H4 (cell line): ENCODE measurements around the gene ENOX1. TPM values are rescaled to one million over a fixed set of nuclear protein-coding genes. Genes with fewer than 3 reads are reported as not detected.

Experiments
- DNase-seq: peaks from one replicate; pipeline ENCODE4 v3.0.0-alpha.2; 2015; ENCODE audit warnings: low spot score
- total RNA-seq: library from RNA; depleted of rRNA; stranded (reverse); fragments of >200 nt; shearing (Covaris generic); gene quantifications from 2 replicates; pipeline ENCODE4 v1.2.3, GENCODE V29; 2014

The ENOX1 gene
- total RNA-seq, 1 experiment from 2014 or later: 0.64 TPM

DNA sequence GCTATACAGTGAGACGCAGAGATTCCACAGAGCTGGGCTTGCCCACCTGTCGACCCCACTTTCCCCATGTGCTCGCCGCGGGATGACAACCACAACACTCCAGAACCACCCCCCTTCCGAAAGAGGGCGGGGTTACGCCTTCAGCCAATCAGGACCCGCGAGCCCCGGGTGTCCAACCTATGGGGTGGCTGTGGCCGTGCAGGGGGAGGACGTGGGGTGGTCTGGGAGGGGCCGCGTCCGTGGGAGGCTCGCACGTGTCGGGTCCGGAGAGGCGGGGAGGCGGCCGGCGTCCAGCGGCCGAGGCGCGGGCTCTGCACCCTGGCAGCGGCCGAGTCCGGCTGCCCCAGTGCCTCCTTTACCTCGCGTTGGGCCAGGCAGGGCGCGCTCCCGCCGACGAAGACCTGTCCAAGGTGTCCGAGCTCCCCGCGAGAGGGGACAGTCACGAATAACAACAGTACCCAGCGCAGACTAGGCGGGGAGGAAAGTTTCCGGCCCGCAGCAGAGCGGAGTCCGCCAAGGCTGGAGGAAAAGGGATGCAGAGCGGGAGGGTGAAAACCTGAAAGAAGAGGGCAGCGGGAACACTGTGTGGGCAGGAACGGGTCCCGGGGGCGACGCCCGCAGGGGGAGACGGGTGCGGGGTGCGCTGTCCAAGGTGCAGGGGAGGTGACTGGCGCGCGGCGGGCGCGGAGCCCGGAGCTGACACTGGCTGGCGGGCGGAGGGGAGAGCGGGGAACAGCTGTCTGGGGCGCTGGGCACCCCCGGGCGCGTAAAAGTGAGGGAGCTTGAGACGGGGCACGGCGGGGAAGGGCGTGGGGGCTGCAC, 911 bp downstream of the ENOX1 start:
- peak; percentile 37 for DNase-seq

DNA sequence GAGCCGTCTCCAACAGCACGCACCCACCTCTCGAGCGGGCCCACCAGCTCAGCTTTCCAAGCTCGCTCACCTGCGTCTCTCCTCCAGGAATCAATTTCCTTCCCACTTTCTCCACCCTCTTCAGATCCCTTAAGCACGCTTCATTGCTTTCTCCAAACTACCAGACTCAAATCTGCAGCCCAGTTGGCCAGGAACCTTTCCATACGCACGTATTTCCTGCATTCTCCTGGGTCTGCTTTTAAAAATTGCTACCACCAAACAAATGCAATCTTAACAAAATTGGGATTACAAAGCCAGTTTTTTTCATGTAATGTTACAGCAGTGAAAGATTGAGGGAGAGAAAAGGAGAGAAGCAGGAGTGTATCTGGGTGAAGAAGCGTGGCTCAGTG, 1.5 kb downstream of the ENOX1 start:
- no peak for DNase-seq

DNA sequence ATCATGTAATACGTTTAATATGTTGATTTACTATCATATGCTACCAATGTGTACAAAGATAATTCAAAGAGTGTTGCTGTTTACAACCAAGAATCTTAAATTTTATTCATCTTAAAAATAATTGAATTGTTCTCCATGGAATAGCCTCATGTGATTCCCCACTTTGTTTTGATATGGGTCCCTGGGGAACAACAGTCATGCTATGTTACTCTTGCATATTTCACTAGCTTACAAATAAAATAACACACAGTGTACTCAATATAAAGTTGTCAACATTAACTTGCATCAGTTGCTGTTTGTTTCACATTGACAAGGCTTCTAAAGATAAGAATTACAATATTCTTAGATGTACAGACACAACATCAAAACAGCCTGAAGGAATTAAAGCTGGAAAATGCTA, 2.3 kb downstream of the ENOX1 start:
- DNase-seq: no peak

DNA sequence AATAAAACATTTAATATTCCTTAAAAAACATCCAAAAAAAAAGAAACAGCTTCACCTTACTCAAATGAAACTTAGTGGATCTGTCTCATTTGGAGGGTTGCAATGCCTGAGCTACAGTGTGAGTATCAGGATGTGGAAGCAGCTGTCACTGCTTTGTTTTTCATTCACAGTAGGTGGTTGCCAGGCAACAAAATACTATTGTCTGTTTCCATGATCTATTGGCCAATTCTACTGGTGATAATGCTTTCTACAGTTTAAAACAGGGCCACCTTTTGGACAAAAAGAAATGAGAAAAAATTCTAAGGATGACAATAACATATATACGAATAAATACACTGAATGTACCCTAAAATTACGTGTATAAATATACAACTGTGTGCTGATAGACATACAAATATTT, 3.0 kb downstream of the ENOX1 start:
- DNase-seq: no peak

DNA sequence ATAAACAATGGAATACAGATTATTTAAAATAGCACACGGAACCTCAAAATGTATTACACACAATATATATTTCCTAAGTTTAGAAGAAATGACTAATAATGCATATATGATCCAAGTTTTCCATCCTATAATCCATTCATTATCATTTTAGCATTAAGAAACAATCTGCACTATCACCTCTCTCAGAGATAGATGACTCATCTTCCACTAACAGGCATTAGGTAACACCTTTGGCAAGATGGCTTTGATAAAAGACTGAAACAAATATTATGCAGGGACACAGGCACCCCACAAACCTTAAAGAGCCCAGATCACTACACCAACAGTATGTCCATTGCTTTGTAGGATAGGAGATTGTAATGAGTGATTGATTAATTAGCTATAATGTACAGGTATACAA, 4.1 kb downstream of the ENOX1 start:
- no peak for DNase-seq

DNA sequence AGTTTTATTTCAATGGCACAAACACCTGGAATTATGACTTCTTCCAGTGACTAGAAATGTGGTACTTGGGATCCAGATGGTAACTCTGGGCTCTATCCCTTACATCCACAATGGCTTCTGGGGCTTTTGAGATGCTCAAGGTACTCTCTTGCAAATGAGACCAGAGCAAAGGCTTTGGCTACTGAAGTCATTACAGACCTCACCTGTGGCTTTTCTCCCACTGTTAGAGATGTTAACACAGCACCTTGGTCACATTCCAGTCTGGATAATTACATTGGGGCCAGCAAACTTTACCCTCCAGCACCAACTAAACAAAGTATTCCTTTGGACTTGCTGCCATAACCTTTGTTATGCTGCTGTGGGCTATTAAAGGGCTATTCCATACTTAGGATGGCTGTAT, 6.1 kb downstream of the ENOX1 start:
- DNase-seq: no peak

GRCh38 chr13:43776501-43777079, 10.2 kb downstream of the ENOX1 start:
- peak; percentile 22 for DNase-seq

- DNase-seq: no peak
Observed at GRCh38 chr13:43776006-43776405, 10.8 kb downstream of the ENOX1 start.

- peak; percentile 10 for DNase-seq
Observed at GRCh38 chr13:43773602-43774001, 13.2 kb downstream of the ENOX1 start.

- no peak for DNase-seq
Observed at GRCh38 chr13:43770871-43771270, 15.9 kb downstream of the ENOX1 start.

DNA sequence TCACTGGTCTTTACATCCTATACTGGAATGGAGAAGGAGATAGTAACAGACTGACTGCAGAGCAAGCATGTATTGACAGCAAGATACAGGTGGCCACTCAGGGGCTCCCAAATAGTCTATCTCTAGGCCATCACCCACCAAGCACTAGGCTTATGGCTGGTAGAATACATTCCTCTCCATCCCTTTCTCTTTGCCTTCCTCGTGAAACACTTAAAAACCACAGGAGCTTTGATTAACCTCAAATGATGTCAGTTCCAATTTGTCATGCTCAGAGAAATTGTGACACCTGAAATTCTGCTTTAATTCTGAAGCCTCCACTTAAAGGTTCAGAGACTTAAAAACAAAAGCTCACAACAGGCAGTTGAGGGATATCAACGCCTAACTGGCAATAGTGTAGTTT, 17.2 kb downstream of the ENOX1 start:
- no peak for DNase-seq

DNA sequence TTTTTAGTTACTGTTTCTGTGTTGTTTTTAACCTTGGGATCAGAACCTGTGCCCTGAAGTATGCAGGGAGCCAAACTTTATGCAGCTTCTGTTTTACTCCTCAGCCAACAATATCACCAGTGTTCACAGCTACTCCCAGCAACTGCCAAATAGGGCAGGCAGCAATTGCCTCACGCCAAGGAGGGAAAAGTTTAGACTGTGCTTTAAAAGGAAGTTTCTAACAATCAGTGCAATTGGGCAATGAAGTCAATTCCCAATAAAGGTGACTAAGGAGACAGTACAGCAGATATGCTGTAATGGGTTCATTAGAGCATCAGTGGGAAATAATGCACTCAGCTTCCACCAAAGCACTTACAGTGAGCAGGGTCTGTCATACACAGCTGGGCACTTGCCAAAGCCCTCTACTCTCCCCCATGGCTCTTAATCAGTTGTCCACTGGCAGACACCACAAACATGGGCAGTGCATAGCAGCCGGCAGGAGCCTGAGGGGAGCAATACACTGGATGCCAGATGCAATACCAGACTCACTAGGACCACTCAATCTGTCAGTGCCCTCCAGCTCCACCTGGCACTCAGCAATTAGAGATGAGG, 19.3 kb downstream of the ENOX1 start:
- no peak for DNase-seq

- no peak for DNase-seq
Observed at GRCh38 chr13:43766725-43767124, 20.0 kb downstream of the ENOX1 start.

DNA sequence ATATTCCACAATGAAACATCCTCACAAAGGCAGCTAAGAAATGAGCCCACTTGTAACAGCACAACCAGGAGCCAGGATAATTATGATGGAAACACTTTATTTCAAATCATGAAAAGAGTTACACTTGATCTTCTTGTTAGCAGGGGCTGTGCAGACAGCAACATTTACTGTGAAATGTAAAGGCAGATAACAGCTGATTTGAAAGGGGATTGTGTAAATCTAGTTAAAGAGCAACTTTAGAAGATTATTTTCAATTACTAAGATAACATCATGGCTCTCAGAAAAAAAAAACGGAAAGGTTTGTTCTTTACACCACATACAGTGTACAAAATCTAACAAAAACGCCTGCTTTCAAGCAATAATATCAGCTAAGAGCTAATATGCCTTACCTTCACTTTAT, 22.4 kb downstream of the ENOX1 start:
- no peak for DNase-seq

- no peak for DNase-seq
Observed at GRCh38 chr13:43763143-43763759, 23.5 kb downstream of the ENOX1 start.

- DNase-seq: no peak
Observed at GRCh38 chr13:43761616-43762315, 25.0 kb downstream of the ENOX1 start.

GRCh38 chr13:43760257-43760656, 26.5 kb downstream of the ENOX1 start:
- no peak for DNase-seq

GRCh38 chr13:43758834-43759233, 27.9 kb downstream of the ENOX1 start:
- DNase-seq: no peak

GRCh38 chr13:43757266-43757665, 29.5 kb downstream of the ENOX1 start:
- no peak for DNase-seq

GRCh38 chr13:43755844-43756243, 30.9 kb downstream of the ENOX1 start:
- no peak for DNase-seq

GRCh38 chr13:43751624-43752023, 35.1 kb downstream of the ENOX1 start:
- no peak for DNase-seq

DNA sequence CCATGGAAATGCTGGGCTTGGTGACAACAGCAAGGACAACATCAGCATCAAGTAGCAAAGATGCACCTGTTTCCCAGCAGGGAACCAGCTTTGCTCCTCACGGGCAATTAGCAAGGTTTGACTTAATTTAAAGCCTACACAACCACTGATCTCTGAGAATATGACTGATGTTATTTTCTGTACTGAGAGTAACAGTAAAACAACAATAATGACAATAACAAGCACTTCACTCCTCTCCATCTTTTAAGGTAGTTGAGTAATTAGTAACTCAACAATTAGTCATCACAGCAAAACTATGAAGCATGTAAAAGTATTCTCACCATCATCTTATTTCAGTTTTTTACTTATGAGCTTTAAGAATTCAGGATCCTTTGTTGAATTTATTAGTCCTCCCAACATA, 37.3 kb downstream of the ENOX1 start:
- DNase-seq: no peak
